LNCaP clone FGC (cell line): Measurements from ENCODE around the gene GTSF1L.
A peak's percentile ranks its signal among the peaks of the same experiment; 100 is the strongest.

ENCODE experiments used
- DNase-seq: peaks from one replicate; pipeline ENCODE4 v3.0.0-alpha.2; 2011; ENCODE audit warnings: low read depth
- H3K4me3 ChIP-seq: 2 replicates; pipeline ENCODE4 v1.5.1; 2011; ENCODE audit warnings: mild to moderate bottlenecking, low read depth, low read length, control low read depth
- CTCF ChIP-seq: IDR thresholded peaks from 2 replicates; pipeline ENCODE4 v1.5.1; 2012; ENCODE audit warnings: mild to moderate bottlenecking; ENCODE audit not compliant: control insufficient read depth, insufficient read depth; ENCODE audit errors: extremely low read depth

The GTSF1L gene

GRCh38 chr20:43736588-43737158 lies 9.9 kb upstream of the GTSF1L start:
- no peak for TF ChIP-seq CTCF
- no peak for DNase-seq
- H3K4me3 ChIP-seq = no peak overlapping the region

GRCh38 chr20:43731927-43732326 lies 5.1 kb upstream of the GTSF1L start:
- no peak for TF ChIP-seq CTCF
- H3K4me3 ChIP-seq = no peak overlapping the region
- no peak for DNase-seq

- TF ChIP-seq CTCF = no peak
- DNase-seq = no peak
- H3K4me3 ChIP-seq = no peak overlapping the region
Measured at GRCh38 chr20:43731469-43731868, 4.7 kb upstream of the GTSF1L start.

- no peak for DNase-seq
- no peak overlapping the region for H3K4me3 ChIP-seq
- no peak for TF ChIP-seq CTCF
Measured at GRCh38 chr20:43728686-43729255, 2.0 kb upstream of the GTSF1L start.

GRCh38 chr20:43727980-43728590 lies 1.3 kb upstream of the GTSF1L start:
- H3K4me3 ChIP-seq = no peak overlapping the region
- peak; percentile 78 for DNase-seq
- TF ChIP-seq CTCF = no peak

GRCh38 chr20:43726333-43726732 lies 469 bp downstream of the GTSF1L start:
- DNase-seq = no peak
- TF ChIP-seq CTCF = no peak
- H3K4me3 ChIP-seq = no peak overlapping the region
